Measurements from ENCODE around the gene MMS22L. TPM values are rescaled to one million over a fixed set of nuclear protein-coding genes. Genes with fewer than 3 reads are reported as not detected.
A peak's percentile ranks its signal among the peaks of the same experiment; 100 is the strongest.

MMS22L gene, protein sequence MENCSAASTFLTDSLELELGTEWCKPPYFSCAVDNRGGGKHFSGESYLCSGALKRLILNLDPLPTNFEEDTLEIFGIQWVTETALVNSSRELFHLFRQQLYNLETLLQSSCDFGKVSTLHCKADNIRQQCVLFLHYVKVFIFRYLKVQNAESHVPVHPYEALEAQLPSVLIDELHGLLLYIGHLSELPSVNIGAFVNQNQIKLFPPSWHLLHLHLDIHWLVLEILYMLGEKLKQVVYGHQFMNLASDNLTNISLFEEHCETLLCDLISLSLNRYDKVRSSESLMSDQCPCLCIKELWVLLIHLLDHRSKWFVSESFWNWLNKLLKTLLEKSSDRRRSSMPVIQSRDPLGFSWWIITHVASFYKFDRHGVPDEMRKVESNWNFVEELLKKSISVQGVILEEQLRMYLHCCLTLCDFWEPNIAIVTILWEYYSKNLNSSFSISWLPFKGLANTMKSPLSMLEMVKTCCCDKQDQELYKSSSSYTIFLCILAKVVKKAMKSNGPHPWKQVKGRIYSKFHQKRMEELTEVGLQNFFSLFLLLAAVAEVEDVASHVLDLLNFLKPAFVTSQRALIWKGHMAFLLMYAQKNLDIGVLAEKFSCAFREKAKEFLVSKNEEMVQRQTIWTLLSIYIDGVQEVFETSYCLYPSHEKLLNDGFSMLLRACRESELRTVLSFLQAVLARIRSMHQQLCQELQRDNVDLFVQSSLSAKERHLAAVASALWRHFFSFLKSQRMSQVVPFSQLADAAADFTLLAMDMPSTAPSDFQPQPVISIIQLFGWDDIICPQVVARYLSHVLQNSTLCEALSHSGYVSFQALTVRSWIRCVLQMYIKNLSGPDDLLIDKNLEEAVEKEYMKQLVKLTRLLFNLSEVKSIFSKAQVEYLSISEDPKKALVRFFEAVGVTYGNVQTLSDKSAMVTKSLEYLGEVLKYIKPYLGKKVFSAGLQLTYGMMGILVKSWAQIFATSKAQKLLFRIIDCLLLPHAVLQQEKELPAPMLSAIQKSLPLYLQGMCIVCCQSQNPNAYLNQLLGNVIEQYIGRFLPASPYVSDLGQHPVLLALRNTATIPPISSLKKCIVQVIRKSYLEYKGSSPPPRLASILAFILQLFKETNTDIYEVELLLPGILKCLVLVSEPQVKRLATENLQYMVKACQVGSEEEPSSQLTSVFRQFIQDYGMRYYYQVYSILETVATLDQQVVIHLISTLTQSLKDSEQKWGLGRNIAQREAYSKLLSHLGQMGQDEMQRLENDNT
- total RNA-seq (2013; cell fraction: nucleolus; rRNA removed), result 145 and 146 TPM in 2 replicates
- total RNA-seq (2014; rRNA removed), result 18.1 and 22.5 TPM in 2 replicates
- 33.9 and 37.3 TPM in 2 replicates for total RNA-seq (2014; rRNA removed; fragmentation: Illumina TruSeq; extraction: Trizol)
- total RNA-seq (2021), result 26.0 and 27.1 TPM in 2 replicates
- 7.0 TPM for polyA plus RNA-seq (2011; ENCODE audit: low read depth)
- polyA plus RNA-seq (2011; rRNA removed), result 32.2 and 48.7 TPM in 2 replicates
- 10.9 and 12.6 TPM in 2 replicates for polyA plus RNA-seq (2011; cell fraction: cytosol; rRNA removed)
- polyA plus RNA-seq (2011; cell fraction: nucleus; rRNA removed), result 21.0 and 21.3 TPM in 2 replicates
- 7.8 and 8.0 TPM in 2 replicates for polyA plus RNA-seq (2012)
- polyA plus RNA-seq (2014; fragmentation: Illumina TruSeq; extraction: Trizol), result 19.4 and 26.9 TPM in 2 replicates
- 1 to 10 TPM; 5.0 to 6.5 TPM for polyA plus RNA-seq (2014; fragmentation: Nextera tagmentation; extraction: Ambion mirVana)
- polyA plus RNA-seq (2014; rRNA removed), result 10.9 and 14.4 TPM in 2 replicates
- polyA plus RNA-seq (2016; fragmentation: Nextera tagmentation; extraction: Ambion mirVana), result 10 to 100 TPM; 17.7 to 20.1 TPM
- 57.8 and 74.2 TPM in 2 replicates for polyA minus RNA-seq (2011; rRNA and poly(A)+ RNA removed)
- 16.5 and 18.0 TPM in 2 replicates for polyA minus RNA-seq (2011; cell fraction: cytosol; rRNA and poly(A)+ RNA removed)
- polyA minus RNA-seq (2011; cell fraction: nucleus; rRNA and poly(A)+ RNA removed), result 59.2 and 136 TPM in 2 replicates
- percentile 70 among the genes with signal in this experiment for Bru-seq, nascent RNA
- BruChase-seq, experiment 1, labeled RNA remaining after a 6-hour chase, result percentile 68 among the genes with signal in this experiment
- BruChase-seq, experiment 2, labeled RNA remaining after a 2-hour chase, result percentile 76 among the genes with signal in this experiment
- long read RNA-seq, experiment 1, partial matches to known transcripts, result 3 of 12 reads
- long read RNA-seq, experiment 1, other reads (novel, unspliced or antisense), result 9 of 12 reads
- long read RNA-seq, experiment 2, partial matches to known transcripts, result 12 of 33 reads
- long read RNA-seq, experiment 2, other reads (novel, unspliced or antisense), result 21 of 33 reads

DNA sequence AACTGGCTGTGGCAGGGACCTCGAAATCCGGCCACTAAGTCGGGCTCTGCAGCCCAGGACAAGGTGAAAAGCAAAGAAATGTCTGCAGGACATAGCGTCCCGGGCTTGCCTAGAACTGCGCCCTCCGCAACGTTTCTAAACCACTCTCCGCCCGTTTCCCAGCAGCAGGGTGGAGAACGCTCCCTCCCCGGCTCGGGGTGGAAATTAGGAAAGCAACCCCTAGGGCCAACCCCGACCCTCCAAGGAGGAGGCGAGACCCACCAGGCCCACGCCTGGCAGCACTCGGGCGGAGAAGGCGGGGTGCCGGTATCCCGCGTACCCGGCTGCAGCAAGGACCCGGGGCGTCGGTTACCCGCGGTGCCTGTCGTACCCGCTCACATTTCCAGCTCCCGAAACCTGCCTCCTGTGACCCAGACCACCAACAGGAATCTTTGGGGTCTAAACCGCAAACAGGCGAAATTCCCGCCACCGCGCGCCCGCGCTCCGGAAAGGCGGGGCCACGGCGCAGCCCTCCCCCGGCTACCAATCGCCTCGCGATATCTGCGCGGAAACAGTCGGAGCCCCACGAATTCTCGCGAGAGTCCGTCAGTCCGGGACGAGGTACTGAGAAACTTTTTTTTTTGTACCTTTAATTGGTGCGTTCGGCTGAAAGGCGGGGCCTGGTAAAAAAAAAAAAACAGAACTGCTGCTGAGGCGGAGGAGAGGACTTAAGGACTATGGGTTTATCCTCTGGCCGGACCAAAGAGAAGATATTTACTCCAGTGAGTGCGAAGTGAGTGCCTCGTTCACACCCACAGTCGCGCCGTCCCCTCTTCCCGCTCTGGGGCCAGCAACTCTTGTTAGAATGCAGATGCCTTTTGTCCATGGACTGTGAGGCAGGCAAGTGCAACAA is at the start of gene MMS22L:
TSS of gene MMS22L (minus strand) at position 491 of the 892 bp plus-strand sequence. CDS start 739 bp downstream, outside the sequence.
- H3K9ac ChIP-seq (ENCODE audit: control insufficient read depth, insufficient read depth, low read length), result peak within 1 kb of the TSS; percentile 96
- no peaks in the 10 kb centered on the region for H3K9me3 ChIP-seq (replicated peaks; ENCODE audit: control insufficient read depth, insufficient read depth, low read length)
- POLR2A ChIA-PET, result interaction anchor here (1.6 kb wide), 1 partner anchor 10 kb away, joined by 3 read pairs; no protein-coding TSS in a partner anchor
- no peaks in the 10 kb centered on the region for H3K4me1 ChIP-seq (ENCODE audit: control insufficient read depth, insufficient read depth, low read length)
- H3K79me2 ChIP-seq (ENCODE audit: control insufficient read depth, insufficient read depth, low read length), result peaks cover 20% of the 10 kb centered on the region
- 5% methylated on average over 65 of the region's 67 CpGs for WGBS (ENCODE audit: insufficient coverage, insufficient replicate concordance, low lambda C conversion rate, missing lambda C conversion rate)
- no TSS peak for BruUV-seq (replicated peaks)
- RAD21 ChIA-PET (ENCODE audit: unreplicated experiment), result no interaction called here
- intact Hi-C loops (cut with micrococcal nuclease; ENCODE audit: unreplicated experiment) (no loop called here), in situ Hi-C loops (cut with MboI) (no loop called here)
- no peaks in the 10 kb centered on the region for H3K27me3 ChIP-seq (replicated peaks in 1 of 2; ENCODE audit: control insufficient read depth in 2 of 2, insufficient read depth in 2 of 2, low read length in 1 of 2)
- H4K20me1 ChIP-seq (ENCODE audit: control insufficient read depth, insufficient read depth), result no peaks in the 10 kb centered on the region
- DNase-seq (ENCODE audit: low read depth, low spot score), result peak; percentile 77
- peak within 1 kb of the TSS; percentile 95 for H3K4me2 ChIP-seq (ENCODE audit: control insufficient read depth, insufficient read depth)
- CTCF ChIA-PET, result no interaction called here
- peak within 1 kb of the TSS; percentile 100 for H2AFZ ChIP-seq (ENCODE audit: control insufficient read depth, low read depth, low read length)
- H3K36me3 ChIP-seq (ENCODE audit: control insufficient read depth in 2 of 2, insufficient read depth in 2 of 2, low read length in 1 of 2), result no peaks in the 10 kb centered on the region; a peak in 1 of 4 replicates
- ATAC-seq, result peak; percentile 97
- H3K4me3 ChIP-seq, result peak within 1 kb of the TSS; percentile 83
- FAIRE-seq, result peak; percentile 78
- SMC1A ChIA-PET (ENCODE audit: uncharacterized antibody, unreplicated experiment), result interaction anchor here (1.0 to 2.6 kb wide), 2 partner anchors 11 to 16 kb away, joined by 3 to 12 read pairs; no protein-coding TSS in a partner anchor
- peak within 1 kb of the TSS; percentile 87 for H3K27ac ChIP-seq (ENCODE audit: control insufficient read depth, insufficient read depth)
- TF ChIP-seq, protein P1, sequence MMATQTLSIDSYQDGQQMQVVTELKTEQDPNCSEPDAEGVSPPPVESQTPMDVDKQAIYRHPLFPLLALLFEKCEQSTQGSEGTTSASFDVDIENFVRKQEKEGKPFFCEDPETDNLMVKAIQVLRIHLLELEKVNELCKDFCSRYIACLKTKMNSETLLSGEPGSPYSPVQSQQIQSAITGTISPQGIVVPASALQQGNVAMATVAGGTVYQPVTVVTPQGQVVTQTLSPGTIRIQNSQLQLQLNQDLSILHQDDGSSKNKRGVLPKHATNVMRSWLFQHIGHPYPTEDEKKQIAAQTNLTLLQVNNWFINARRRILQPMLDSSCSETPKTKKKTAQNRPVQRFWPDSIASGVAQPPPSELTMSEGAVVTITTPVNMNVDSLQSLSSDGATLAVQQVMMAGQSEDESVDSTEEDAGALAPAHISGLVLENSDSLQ (IDR thresholded peaks at IDR 0.05), result peak; percentile 49; the same call in 1 of the 2 replicates
- TF ChIP-seq CREM (IDR thresholded peaks at IDR 0.05; ENCODE audit: low read depth), result peak; percentile 34; the same call in 1 of the 2 replicates
- no peak for TF ChIP-seq SIX5 (IDR thresholded peaks at IDR 0.05; ENCODE audit: low read depth, low read length, severe bottlenecking)
- TF ChIP-seq CREB1 (IDR thresholded peaks at IDR 0.05; ENCODE audit: low read depth), result peak; percentile 74
- TF ChIP-seq CBFB (IDR thresholded peaks at IDR 0.05; ENCODE audit: low read depth), result peak; percentile 99
- TF ChIP-seq ZNF24 (IDR thresholded peaks at IDR 0.05), result no peak
- TF ChIP-seq MYC (IDR thresholded peaks at IDR 0.05; ENCODE audit: insufficient read depth, insufficient read length, insufficient replicate concordance, low read length, severe bottlenecking), result no peak
- TF ChIP-seq, protein P2, sequence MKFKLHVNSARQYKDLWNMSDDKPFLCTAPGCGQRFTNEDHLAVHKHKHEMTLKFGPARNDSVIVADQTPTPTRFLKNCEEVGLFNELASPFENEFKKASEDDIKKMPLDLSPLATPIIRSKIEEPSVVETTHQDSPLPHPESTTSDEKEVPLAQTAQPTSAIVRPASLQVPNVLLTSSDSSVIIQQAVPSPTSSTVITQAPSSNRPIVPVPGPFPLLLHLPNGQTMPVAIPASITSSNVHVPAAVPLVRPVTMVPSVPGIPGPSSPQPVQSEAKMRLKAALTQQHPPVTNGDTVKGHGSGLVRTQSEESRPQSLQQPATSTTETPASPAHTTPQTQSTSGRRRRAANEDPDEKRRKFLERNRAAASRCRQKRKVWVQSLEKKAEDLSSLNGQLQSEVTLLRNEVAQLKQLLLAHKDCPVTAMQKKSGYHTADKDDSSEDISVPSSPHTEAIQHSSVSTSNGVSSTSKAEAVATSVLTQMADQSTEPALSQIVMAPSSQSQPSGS (IDR thresholded peaks at IDR 0.05; ENCODE audit: low read length), result peak; percentile 55
- TF ChIP-seq EED (IDR thresholded peaks at IDR 0.05; ENCODE audit: low read depth), result 0 out of 2 replicates have a peak, but pooled peaks have one; percentile 55
- peak; percentile 31; the same call in 1 of the 2 replicates for TF ChIP-seq YY1 (IDR thresholded peaks at IDR 0.05; ENCODE audit: low read depth, low read length)
- 0 out of 2 replicates have a peak, but pooled peaks have one; percentile 9 for TF ChIP-seq JUNB (IDR thresholded peaks at IDR 0.05)
